Cerebellar nuclear complex (tissue), 1 donor: ENCODE data around the gene DCST1.
"Not testable (repeated sequence)": the region's sequence is repeated elsewhere in the genome, so short reads cannot be mapped to it uniquely, and the experiment has no call there.

ENCODE experiments used
- DNase-seq, 2 experiments: peaks; one replicate each; lab custom pipeline; 2025; lab: John Stamatoyannopoulos, UW

Gene DCST1, protein sequence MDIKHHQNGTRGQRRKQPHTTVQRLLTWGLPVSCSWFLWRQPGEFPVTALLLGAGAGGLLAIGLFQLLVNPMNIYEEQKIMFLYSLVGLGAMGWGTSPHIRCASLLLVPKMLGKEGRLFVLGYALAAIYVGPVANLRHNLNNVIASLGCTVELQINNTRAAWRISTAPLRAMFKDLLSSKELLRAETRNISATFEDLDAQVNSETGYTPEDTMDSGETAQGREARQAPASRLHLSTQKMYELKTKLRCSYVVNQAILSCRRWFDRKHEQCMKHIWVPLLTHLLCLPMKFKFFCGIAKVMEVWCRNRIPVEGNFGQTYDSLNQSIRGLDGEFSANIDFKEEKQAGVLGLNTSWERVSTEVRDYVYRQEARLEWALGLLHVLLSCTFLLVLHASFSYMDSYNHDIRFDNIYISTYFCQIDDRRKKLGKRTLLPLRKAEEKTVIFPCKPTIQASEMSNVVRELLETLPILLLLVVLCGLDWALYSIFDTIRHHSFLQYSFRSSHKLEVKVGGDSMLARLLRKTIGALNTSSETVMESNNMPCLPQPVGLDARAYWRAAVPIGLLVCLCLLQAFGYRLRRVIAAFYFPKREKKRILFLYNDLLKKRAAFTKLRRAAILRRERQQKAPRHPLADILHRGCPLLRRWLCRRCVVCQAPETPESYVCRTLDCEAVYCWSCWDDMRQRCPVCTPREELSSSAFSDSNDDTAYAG

DNA sequence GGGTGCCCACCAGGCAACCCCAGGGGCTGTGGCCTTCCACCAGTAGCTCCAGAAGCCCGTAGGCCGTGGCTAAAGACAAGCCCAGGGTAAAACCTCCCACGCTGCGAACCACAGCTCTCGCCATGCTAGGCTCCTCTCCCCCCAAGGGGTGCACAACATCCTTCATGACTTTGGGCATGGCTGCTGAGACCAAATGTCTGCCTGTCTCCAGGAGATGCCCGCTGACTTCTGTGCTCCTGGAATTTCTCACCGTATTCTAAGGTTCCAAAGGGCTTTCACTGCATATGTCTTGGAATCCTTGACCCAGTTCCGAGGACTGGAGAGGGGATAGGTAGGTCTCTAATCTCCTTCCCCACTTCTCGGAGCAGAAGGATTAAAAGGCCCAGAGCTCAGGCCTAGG is at the start of gene DCST1, which contains the start of gene DCST2:
Gene DCST1, plus strand, starts transcription at position 301 of the 400 bp plus-strand sequence. CDS start 213 bp downstream, outside the sequence.
Gene DCST2, minus strand, starts transcription at position 258 of the 400 bp plus-strand sequence. Its CDS starts 80 bp downstream, at position 178.
- no peak for DNase-seq

DNA sequence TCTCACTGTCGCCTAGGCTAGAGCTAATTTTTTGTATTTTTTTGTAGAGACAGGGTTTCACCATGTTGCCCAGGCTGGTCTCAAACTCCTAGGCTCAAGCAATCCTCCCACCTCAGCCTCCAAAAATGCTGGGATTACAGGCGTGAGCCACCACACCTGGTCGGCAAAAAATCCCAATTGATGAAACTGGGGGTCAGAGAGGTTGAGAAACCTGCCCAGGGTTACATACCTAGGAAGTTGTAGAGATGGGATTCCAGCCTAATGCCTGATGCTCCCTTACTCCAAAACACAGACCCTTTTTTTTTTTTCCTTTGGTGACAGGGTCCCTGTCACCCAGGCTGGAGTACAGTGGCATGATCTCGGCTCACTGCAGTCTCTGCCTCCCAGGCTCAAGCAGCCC is 46.9 kb upstream of the DCST1 start:
- not testable (repeated sequence) for DNase-seq

DNA sequence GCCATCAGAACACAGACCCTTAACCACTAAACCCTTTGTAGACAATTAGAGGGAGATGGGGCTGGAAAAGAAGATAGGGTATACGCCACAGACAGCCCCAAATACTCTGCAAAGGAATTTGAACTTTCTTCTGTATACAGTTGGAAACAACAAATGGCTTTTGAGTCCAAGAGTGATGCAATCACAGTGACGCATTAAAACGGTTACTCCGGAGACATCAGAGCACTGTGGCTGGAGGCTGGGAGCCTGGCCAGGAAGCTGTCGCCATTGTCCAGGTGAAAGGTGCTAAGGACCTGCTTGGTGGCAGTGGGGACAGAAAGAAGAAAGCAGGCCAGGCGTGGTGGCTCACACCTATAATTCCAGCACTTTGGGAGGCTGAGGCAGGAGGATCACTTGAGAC is 46.3 kb upstream of the DCST1 start:
- no peak for DNase-seq

DNA sequence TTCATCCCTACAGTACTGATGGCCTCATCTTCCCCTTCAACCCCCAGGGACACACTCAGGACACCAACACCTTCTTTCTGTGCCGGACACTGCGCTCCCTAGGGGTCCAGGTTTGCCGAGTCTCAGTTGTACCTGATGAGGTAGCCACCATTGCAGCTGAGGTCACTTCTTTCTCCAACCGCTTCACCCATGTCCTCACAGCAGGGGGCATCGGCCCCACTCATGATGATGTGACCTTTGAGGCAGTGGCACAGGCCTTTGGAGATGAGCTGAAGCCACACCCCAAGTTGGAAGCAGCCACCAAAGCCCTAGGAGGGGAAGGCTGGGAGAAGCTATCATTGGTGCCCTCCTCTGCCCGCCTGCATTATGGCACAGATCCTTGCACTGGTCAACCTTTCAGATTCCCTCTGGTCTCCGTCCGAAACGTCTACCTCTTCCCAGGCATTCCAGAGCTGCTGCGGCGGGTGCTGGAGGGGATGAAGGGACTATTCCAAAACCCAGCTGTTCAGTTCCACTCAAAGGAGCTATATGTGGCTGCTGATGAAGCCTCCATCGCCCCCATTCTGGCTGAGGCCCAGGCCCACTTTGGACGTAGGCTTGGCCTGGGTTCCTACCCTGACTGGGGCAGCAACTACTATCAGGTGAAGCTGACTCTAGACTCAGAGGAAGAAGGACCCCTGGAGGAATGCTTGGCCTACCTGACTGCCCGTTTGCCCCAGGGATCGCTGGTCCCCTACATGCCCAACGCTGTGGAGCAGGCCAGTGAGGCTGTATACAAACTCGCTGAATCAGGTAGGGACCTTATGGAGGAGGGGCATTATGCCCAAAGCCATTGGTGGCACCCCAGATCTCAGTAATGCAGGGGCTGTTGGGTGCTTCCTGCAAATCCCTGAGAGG is 45.3 kb upstream of the DCST1 start:
- DNase-seq: no peak

DNA sequence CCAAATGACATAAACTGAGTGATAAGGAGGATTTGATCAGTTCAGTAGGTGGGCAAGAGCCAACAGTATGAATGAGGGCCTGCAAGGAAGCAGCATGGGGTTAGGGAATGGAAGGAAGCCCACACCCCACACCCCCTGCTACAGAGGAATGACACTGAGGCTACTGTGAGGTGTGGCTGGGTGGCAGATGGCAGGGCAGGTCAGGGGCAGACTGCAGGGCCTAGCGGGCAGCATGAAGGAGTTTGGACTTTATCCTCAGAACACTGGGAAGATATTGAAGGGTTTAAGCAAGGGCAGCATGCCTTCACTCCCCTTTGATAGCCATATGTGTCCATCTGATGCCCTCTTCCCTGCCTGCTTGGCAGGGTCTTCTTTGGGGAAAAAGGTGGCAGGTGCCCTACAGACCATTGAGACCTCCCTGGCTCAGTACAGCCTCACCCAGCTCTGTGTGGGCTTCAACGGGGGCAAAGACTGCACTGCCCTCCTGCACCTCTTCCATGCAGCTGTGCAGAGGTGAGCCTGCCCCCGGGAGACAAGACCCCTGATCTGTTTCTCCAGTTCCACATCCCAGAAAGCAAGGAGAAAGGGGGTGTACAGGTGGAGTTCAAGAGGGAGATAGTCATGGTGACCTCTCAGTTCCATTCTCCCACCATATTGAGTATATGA is 44.3 kb upstream of the DCST1 start:
- no peak for DNase-seq

DNA sequence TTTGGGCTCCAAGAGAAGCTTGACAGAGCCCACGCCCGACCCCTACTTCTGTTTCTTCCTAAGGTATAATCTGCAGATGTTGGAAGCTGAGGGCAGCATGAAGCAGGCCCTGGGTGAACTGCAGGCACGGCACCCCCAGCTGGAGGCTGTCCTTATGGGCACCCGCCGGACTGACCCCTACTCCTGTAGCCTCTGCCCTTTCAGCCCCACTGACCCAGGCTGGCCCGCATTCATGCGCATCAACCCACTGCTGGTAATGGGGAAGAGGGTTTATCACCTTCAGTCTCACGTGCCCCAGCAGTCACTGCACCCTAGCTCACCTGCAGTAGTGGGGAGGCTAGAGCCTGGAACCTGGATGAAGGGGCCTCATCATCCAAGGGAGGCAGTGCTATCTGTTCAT is 43.3 kb upstream of the DCST1 start:
- no peak for DNase-seq

DNA sequence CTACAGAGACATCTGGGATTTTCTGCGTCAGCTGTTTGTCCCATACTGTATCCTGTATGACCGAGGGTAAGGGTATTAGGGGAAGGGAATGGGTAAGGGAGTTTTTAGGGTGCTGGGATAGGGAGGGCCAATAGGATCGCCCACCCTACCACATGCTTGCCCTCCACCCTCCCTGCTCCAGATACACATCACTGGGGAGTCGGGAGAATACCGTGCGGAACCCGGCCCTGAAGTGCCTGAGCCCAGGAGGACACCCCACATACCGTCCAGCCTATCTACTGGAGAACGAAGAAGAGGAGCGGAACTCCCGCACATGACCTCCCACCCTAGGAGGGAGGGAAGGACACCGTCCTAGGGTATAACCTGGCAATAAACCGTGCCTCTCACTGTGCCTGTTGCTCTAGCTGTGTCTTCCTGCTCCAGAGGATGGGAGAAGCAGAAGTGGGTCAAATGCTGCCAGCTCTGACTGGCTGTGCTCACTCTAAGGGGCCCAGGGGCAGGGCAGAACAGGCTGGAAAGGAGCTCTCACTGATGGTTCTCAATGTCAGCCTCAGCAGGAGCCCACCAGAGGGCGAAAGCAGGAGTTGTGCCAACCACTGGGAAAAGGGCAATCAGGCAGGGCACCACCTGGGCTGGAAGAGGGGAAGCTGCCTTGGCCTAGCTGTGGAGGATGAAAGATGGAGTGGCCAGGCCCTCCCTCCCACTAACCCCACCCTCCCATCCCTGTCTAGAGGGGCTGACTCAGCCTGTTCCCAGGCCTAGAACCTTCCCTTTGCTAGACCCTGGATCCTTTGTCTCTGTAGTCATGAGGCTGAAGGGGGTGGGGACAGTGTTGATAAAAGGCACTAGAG is 40.7 kb upstream of the DCST1 start:
- DNase-seq: no peak

DNA sequence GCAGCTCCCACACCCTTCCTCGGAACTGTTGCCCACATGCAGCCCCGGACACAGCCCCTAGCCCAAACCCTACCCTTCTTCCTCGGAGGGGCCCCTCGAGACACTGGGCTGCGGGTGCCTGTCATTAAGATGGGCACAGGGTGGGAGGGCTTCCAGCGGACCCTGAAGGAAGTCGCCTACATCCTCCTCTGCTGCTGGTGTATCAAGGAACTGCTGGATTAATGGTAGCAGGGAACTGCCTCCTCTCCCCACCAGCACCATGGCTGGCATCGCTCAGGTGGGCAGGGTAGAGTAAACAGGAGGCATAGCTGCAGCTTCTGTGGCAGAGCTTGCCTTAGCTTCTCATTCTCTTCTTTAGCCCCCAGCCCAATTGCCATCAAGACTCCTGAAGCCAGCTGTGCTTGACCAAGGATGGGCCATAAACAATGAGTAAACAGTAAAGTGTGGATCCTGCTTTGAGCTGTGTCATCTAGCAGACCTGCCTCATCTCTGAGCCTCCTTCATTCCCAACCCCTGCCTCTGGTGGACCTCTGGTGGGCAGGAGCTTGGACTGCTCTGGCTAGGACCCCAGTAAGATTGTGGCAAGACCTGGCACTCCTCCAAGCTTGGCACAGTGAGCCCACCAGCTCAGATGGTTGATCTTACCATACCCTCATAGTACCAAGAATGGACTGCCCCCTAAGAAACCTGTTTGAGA is 39.9 kb upstream of the DCST1 start, which contains the start of gene LENEP:
Gene LENEP, plus strand, starts transcription at position 15 of the 697 bp plus-strand sequence. Its CDS starts 22 bp downstream, at position 37.
- no peak for DNase-seq

DNA sequence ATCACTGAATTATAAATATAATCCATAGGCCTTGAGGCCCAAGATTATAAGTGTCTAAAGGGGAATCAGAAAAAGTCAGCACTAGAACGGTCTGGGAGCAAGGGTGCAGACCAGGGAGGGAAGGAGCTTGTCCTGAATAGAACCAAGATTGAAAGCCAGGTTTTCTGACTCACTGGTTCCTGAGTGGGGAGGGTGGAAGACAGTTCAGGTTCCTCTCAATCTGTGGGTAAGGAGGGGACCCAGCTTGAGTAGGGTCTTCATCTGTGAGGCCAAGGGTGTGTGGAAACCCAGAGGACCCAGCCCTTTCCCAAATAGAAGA is 39.4 kb upstream of the DCST1 start:
- DNase-seq: no peak

DNA sequence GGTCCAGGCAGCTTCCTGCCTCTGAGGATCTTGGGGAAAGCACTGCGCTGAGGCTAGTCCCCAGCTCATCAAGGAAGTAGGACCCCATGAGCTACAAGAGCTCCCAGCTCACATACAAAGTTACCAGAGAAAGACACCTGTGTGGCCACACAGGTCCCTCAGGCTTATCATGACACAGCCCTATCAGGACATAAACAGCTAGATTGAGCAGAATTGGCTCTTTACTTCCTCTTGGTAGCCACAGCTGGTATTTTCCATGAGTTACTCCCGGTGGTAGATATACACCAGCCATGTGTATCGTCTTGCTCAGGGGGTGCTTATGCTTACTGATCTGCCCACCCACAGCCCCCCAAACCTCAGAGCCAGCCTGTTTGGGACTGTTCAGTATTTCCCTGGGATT is 39.0 kb upstream of the DCST1 start:
- no peak for DNase-seq

DNA sequence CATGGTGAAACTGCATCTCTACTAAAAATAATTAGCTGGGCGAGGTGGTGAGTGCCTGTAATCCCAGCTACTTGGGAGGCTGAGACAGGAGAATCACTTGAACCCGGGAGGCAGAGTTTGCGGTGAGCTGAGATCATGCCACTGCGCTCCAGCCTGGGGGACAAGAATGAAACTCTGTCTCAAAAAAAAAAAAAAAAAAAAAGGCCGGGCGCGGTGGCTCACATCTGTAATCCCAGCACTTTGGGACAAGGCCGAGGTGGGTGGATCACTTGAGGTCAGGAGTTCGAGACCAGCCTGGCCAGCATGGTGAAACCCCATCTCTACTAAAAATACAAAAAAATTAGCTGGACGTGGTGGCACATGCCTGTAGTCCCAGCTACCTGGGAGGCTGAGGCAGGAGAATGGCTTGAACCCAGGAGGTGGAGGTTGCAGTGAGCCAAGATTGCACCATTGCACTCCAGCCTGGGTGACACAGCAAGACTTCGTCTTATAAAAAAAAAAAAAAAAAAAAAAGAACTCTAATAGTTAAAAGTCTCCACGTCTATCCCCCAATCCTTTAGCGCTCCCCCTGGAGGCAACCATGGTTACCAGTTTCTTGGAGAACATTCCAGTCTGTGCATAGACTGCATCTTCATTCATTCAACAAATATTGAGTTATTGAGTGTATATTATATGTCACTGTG is 38.2 kb upstream of the DCST1 start:
- DNase-seq: not testable (repeated sequence)

DNA sequence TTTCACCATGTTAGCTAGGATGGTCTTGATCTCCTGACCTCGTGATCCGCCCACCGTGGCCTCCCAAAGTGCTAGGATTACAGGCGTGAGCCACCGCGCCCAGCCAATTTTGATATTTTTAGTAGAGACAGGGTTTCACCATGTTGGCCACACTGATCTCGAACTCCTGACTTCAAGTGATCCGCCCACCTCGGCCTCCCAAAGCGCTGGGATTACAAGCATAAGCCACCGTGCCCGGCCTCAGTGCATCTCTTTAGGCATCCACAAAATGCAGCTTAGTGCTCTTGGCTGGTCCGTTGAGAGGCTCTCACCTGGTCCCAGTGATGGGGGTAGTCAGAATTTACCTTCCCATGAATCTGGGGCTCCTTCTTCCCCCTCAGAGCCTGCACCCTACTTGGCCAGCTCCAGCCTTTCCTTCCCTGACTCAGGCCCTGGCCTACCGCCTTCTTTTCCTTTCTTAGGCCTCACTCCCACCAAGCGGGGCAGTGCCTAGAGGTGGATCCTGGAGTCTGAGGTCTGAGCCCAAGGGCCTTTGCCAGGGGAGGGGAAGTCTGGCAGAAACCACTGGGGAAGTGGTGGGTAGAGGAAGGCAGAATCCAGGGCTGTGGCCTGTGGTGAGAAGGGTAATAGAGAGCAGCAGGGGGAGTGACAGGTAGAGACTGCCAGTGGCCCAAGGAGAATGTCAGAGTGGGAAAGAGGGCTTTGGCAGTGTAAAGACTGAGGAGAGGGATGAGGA is 36.5 kb upstream of the DCST1 start:
- DNase-seq: no peak

DNA sequence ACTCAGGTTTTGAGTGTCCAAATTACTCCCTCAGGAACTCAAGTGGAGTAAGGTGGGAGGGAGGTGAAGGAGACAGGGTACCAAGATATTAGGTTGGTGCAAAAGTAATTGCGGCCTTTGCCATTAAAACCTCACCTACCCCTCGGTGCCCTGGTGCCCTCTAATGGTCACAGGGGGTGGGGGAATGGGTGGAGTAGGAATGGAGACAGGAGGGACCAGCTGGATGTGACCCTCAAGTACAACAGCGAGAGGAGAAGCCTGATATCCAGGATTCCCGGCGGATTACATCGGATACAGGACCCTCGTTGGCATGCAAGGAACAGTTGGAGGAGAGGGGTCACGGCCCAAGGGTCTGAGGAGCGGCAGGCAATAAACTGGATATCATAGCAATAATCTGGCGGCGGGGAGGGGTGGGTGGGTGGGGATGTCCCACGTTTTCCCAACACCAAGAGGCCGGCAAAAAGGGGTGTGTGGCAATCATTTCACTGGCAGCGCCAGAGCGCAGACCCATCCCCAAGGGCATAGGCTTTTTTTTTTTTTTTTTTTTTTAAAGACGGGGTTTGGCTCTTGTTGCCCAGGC is 35.3 kb upstream of the DCST1 start:
- no peak for DNase-seq

DNA sequence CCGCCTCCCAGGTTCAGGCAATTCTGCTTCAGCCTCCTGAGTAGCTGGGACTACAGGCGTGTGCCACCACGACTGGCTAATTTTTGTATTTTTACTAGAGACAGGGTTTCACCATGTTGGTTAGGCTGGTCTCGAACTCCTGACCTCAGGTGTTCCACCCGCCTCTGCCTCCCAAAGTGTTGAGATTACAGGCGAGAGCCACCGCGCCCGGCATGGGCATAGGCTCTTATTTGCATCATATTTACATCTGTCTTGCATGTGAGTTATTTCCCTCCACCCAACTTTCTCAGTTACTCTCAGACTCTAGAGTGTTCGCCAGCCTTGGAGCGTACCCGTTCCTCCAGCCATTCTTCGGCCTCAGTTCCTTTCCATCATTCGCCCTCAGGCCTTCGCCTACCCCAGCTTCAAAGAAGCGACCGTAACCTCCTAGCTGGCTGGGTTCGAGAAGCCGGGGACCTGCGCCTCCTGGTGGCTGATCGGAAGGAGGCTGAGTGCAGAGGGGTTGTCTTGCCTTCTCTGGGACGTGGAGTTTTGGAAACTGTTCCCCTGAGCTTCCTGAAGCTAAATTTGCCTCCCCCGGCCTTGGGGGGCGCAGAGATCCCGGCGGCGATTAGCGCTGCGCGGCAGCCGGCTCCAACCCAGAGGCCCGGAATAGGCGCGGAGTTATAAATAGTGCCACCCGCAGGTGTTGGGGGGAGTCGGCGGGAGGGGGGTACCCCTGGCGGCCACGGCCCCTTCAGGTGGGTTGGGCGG is 34.6 kb upstream of the DCST1 start:
- peak in 1 of 2 experiments; percentile 31 for DNase-seq

DNA sequence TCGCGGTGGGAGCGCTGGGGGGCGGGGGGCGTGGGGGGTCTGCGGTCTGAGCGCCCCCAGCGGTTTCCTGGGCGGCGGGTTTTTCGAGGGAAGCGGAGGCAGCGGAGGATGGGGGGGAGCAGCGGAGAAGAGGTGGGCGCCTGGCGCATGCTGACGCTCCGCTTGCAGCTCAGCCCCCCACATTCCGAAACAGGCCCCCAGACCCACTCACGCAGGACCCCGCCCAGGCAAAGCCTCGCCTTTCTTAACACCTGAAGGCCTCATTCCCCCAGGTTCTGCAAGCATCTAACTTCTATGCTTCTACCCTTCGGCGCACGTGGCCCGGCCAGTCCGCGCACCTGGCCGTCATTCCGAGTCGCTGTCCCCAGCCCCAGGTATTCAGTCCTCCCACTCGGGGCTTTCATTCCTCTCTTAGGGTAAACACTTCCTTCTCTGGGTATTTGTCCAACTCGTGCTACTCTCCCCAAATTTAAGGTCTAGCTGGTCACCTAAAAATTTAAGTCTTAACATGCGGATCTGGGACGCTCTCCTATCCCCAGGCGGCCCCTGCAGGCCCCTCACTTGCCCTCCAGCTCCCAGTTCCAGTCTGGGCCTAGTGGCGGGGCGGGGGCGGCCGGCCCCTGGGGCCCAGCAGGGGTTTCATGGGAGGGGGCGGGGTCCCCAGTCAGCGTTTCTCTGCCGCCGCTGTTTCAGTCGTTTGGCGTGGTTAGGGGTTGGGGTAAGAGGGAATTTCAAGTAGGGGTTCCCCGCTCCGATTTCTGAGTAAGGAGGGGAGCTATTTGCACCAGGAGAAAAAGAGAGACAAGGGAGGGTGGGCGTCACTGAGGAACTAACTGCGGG is 33.8 kb upstream of the DCST1 start:
- no peak for DNase-seq

DNA sequence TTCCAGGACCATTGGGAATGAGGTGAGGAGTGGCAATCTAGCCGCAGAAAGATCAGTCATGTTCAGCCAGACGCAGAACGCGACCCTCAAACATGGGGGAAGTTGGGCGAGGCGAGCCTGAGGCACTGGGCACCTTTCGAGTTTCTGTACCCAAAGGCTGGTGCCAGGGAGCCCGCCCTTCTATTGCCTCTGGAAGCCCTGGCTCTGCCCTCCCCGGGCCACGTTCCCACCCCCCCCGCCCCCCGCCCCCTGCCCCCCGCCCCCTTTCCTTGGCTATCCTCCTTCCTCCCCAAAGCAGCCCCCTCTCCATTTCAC is 33.3 kb upstream of the DCST1 start:
- no peak for DNase-seq
